NOMO-1 treated with dmso at 0.1 percent for 144 hours (cell line): Measurements from ENCODE around the gene ARL17A.
"Not testable (repeated sequence)": the region's sequence is repeated elsewhere in the genome, so short reads cannot be mapped to it uniquely, and the experiment has no call there.

Experiments used
- DNase-seq: peaks from one replicate; lab custom pipeline; 2025; ENCODE audit not compliant: unreplicated experiment; lab: John Stamatoyannopoulos, UW

The ARL17A gene

GRCh38 chr17:46579083-46580075 lies at the start of gene ARL17A:
Gene ARL17A, minus strand, starts transcription at chr17:46579691. Its CDS starts 3,369 bp downstream, at chr17:46576322.
- DNase-seq: not testable (repeated sequence)

- DNase-seq: not testable (repeated sequence)
Observed at GRCh38 chr17:46628753-46629436, 49.4 kb upstream of the ARL17A start.

GRCh38 chr17:46627452-46627851 lies 48.0 kb upstream of the ARL17A start:
- DNase-seq: not testable (repeated sequence)

DNA sequence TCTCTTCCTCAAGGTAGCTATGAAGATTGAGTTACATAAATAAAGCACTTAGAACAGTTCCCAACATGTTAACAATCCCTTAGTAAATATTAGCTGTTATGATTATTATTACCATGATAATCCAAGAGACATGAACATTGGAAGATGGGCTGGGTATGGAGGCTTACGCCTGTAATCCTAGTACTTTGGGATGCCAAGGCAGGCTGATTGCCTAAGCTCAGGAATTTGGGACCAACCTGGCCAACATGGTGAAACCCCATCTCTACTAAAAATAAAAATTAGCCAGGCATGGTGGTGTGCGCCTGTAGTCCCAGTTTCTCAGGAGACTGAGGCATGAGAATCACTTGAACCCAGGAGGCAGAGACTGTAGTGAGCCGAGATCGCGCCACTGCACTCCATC lies 45.2 kb upstream of the ARL17A start:
- DNase-seq: not testable (repeated sequence)

GRCh38 chr17:46623790-46624189 lies 44.3 kb upstream of the ARL17A start:
- not testable (repeated sequence) for DNase-seq

- not testable (repeated sequence) for DNase-seq
Observed at GRCh38 chr17:46618975-46619374, 39.5 kb upstream of the ARL17A start.

GRCh38 chr17:46617121-46617520 lies 37.6 kb upstream of the ARL17A start:
- not testable (repeated sequence) for DNase-seq

DNA sequence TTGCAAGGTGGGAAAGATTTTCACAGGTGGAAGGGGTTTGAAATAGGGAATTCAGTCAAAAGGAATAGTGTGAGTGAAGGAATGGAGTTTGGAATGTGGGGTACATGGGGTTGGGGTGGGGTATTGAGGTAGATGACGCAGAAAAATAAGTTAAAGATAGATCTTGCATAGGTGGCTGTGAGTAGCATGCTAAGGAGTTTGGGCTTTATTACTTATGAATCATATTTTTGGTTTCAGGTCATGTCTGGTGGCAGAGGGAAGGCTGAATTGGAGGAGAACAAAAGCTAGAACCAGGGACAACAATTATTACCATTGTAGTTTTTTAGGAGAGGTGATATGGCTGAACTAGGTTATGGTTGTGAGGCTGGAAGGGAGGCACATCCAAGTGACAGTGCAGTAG lies 34.4 kb upstream of the ARL17A start:
- not testable (repeated sequence) for DNase-seq

- DNase-seq: not testable (repeated sequence)
Observed at GRCh38 chr17:46611304-46611703, 31.8 kb upstream of the ARL17A start.

- DNase-seq: not testable (repeated sequence)
Observed at GRCh38 chr17:46603125-46603524, 23.6 kb upstream of the ARL17A start.

GRCh38 chr17:46600767-46601166 lies 21.3 kb upstream of the ARL17A start:
- not testable (repeated sequence) for DNase-seq

DNA sequence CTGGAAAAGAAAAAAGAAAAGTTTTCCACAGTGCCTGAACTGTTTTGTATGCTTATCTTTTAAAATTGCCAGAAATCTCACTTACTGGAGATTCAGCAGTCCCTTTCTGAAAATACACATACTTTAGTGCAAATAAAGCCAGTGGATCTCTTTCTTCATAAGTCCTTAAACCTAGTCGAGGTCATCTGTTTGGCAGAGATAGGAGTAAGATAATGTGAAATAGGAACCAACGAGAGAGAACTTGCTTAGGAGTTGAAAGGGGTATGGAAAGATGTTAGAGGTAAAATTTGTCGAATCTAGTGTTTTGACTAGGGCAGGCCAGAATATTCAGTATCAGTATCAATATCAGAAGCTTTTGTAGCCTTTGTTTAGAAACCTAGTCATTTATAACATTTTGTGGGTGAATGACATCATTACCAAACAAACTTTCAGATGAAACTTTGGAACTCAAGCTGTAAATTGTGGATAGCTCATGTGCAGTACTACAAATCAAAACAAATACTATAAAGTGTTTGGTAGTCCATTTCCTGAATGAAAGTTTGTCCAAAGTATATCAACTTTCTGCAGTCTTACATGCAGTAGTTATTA lies 18.9 kb upstream of the ARL17A start:
- not testable (repeated sequence) for DNase-seq

DNA sequence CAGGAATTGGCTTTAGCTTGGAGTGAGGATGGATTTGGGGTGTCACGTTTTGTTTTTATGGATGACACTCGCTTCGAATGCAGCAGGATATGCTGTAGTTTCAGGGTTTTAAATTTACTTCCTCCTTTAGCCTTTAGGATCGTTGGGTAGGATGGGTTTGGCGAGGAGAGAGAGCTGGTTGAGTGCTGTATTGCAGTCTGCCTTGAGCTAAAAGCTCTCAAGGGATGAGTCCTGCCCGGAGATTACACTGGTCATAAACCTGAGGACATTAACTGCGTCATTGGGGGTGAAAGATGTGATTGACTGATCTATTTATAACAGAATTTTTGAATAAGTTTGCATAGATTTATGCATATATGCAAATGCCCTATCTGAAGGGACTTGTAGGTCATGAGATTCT lies 11.8 kb upstream of the ARL17A start:
- not testable (repeated sequence) for DNase-seq

GRCh38 chr17:46590157-46591146 lies 11.0 kb upstream of the ARL17A start, which contains the start of gene NSF:
Gene NSF, plus strand, starts transcription at chr17:46590669. Its CDS starts 107 bp downstream, at chr17:46590776.
- not testable (repeated sequence) for DNase-seq

GRCh38 chr17:46585444-46585843 lies 6.0 kb upstream of the ARL17A start:
- DNase-seq: not testable (repeated sequence)

- DNase-seq: not testable (repeated sequence)
Observed at GRCh38 chr17:46580082-46580481, 591 bp upstream of the ARL17A start.

DNA sequence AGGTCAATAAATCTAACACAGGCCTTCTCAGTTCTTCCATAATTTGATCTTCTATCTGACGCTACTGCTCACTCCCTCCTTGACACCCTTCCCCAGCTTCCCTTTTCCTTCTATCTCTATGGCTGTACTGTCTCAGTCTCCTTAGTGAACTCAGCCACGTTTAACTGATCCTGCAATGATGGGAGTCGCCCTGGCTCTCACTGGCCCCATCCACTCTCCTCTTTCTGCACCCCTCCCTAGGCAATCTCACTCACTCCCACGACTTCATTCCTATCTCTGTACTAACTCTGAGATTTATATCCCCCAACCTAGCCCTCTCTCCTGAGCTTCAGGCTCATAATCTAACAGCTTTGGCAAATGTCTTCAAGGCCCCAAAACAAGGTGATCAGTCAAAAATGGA lies 7.7 kb downstream of the ARL17A start:
- not testable (repeated sequence) for DNase-seq

DNA sequence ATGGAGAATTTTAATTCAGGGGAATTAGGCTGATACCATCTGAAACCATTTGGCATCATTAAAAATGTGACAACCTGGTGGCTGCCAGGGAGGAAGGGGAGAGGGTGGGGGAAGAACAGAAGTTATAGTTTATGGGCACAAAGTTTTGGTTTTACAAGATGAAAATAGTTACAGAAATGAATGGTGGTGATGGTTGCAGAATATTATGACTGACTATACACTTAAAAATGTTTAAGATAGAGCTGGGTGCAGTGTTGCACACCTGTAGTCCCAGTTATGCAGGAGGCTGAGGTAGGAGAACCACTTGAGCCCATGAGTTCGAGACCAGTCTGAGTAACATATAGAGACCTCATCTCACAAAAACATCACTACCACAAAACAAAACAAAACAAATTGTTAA lies 12.5 kb downstream of the ARL17A start:
- not testable (repeated sequence) for DNase-seq

GRCh38 chr17:46566284-46566683 lies 13.2 kb downstream of the ARL17A start:
- not testable (repeated sequence) for DNase-seq

GRCh38 chr17:46560048-46560447 lies 19.4 kb downstream of the ARL17A start:
- DNase-seq: not testable (repeated sequence)
